ENCODE data around the gene MCTP1. TPM values are rescaled to one million over a fixed set of nuclear protein-coding genes. Genes with fewer than 3 reads are reported as not detected.

The MCTP1 gene
- total and polyA plus RNA-seq, 2 of the 13 experiments (the other 11 are each of a cell fraction or from before 2014, with no cell fraction given) = 0.15 to 0.48 TPM

GRCh38 chr5:95111141-95111540, 173.8 kb downstream of the MCTP1 start (continued):
- TF ChIP-seq, protein P1, sequence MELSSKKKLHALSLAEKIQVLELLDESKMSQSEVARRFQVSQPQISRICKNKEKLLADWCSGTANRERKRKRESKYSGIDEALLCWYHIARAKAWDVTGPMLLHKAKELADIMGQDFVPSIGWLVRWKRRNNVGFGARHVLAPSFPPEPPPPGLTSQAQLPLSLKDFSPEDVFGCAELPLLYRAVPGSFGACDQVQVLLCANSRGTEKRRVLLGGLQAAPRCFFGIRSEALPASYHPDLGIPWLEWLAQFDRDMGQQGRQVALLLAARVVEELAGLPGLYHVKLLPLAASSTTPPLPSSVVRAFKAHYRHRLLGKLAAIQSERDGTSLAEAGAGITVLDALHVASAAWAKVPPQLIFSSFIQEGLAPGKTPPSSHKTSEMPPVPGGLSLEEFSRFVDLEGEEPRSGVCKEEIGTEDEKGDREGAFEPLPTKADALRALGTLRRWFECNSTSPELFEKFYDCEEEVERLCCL (CRISPR knock-in tag; IDR thresholded peaks at IDR 0.05; ENCODE audit: borderline replicate concordance) = no peak
- TF ChIP-seq SNRNP70 (IDR thresholded peaks at IDR 0.05; ENCODE audit: low read depth, low read length) (no peak), RFXANK (CRISPR knock-in tag; IDR thresholded peaks at IDR 0.05) (no peak), IKZF1 (IDR thresholded peaks at IDR 0.05) (no peak), KLF13 (CRISPR knock-in tag; IDR thresholded peaks at IDR 0.05) (no peak)
- TF ChIP-seq, protein P2, sequence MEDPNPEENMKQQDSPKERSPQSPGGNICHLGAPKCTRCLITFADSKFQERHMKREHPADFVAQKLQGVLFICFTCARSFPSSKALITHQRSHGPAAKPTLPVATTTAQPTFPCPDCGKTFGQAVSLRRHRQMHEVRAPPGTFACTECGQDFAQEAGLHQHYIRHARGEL (CRISPR knock-in tag; IDR thresholded peaks at IDR 0.05) = no peak

GRCh38 chr5:95110118-95110517, 174.8 kb downstream of the MCTP1 start:
- FAIRE-seq = no peak
- in situ Hi-C loops (cut with HindIII; ENCODE audit: extremely low pct_ligation_motif_present, low pct_unique_long_range_greater_than_20kb) (no loop called here), intact Hi-C loops (cut with micrococcal nuclease; ENCODE audit: unreplicated experiment) (no loop called here)
- ATAC-seq = no peak
- 0% methylated on average over 1 of the region's 1 CpG for whole genome bisulfite sequencing (ENCODE audit: low lambda C conversion rate)
- CTCF ChIA-PET (ENCODE audit: low intra/inter-chr PET ratio, low total read pairs) = no interaction called here
- no peak overlapping the region for H3K4me2 ChIP-seq (ENCODE audit: low read depth, low read length)
- no TSS peak for BruUV-seq (replicated peaks)
- H3K27me3 ChIP-seq (ENCODE audit: control insufficient read depth in 1 of 2, insufficient read depth in 2 of 2, low read length in 2 of 2) = no peaks in the 10 kb centered on the region
- H4K20me1 ChIP-seq (ENCODE audit: insufficient read depth, low read length) = no peaks in the 10 kb centered on the region
- DNase-seq (ENCODE audit: low spot score) = no peak
- H3K4me1 ChIP-seq (ENCODE audit: insufficient read depth, low read length) = no peaks in the 10 kb centered on the region
- H3K79me2 ChIP-seq (ENCODE audit: insufficient read depth, low read length) = no peaks in the 10 kb centered on the region
- H3K9me3 ChIP-seq (ENCODE audit: low read length) = no peaks in the 10 kb centered on the region
- no peaks in the 10 kb centered on the region for H3K36me3 ChIP-seq (replicated peaks in 1 of 2; ENCODE audit: control insufficient read depth in 1 of 2, insufficient read depth in 2 of 2, low read length in 2 of 2)
- POLR2A ChIA-PET = no interaction called here
- no peak overlapping the region for H2AFZ ChIP-seq (ENCODE audit: low read length)
- no peak overlapping the region for H3K27ac ChIP-seq (ENCODE audit: extremely low read length, insufficient read depth, low read length)
- no peak overlapping the region for H3K4me3 ChIP-seq (replicated peaks in 1 of 3; ENCODE audit: insufficient read depth in 1 of 3, low read depth in 2 of 3, low read length in 3 of 3)
- no peak overlapping the region for H3K9ac ChIP-seq (ENCODE audit: insufficient read depth, low read depth, low read length)
- TF ChIP-seq ZNF782 (CRISPR knock-in tag; IDR thresholded peaks at IDR 0.05; ENCODE audit: borderline replicate concordance) (no peak), ASH2L (IDR thresholded peaks at IDR 0.05; ENCODE audit: insufficient read length, low read depth, low read length) (no peak), ZBTB7A (CRISPR knock-in tag; IDR thresholded peaks at IDR 0.05) (no peak), ZBTB14 (CRISPR knock-in tag; IDR thresholded peaks at IDR 0.05) (no peak), ZNF207 (IDR thresholded peaks at IDR 0.05; ENCODE audit: borderline replicate concordance) (no peak), SCMH1 (CRISPR knock-in tag; IDR thresholded peaks at IDR 0.05; ENCODE audit: borderline replicate concordance) (no peak), ZBTB8A (CRISPR knock-in tag; IDR thresholded peaks at IDR 0.05; ENCODE audit: borderline replicate concordance, low read depth) (no peak), ZBTB7B (CRISPR knock-in tag; IDR thresholded peaks at IDR 0.05) (no peak), TBP (CRISPR knock-in tag; IDR thresholded peaks at IDR 0.05) (no peak), CENPBD1 (CRISPR knock-in tag; IDR thresholded peaks at IDR 0.05; ENCODE audit: borderline replicate concordance, low read depth) (no peak), SKI (IDR thresholded peaks at IDR 0.05; ENCODE audit: partially characterized antibody) (no peak)
- TF ChIP-seq, protein P3, sequence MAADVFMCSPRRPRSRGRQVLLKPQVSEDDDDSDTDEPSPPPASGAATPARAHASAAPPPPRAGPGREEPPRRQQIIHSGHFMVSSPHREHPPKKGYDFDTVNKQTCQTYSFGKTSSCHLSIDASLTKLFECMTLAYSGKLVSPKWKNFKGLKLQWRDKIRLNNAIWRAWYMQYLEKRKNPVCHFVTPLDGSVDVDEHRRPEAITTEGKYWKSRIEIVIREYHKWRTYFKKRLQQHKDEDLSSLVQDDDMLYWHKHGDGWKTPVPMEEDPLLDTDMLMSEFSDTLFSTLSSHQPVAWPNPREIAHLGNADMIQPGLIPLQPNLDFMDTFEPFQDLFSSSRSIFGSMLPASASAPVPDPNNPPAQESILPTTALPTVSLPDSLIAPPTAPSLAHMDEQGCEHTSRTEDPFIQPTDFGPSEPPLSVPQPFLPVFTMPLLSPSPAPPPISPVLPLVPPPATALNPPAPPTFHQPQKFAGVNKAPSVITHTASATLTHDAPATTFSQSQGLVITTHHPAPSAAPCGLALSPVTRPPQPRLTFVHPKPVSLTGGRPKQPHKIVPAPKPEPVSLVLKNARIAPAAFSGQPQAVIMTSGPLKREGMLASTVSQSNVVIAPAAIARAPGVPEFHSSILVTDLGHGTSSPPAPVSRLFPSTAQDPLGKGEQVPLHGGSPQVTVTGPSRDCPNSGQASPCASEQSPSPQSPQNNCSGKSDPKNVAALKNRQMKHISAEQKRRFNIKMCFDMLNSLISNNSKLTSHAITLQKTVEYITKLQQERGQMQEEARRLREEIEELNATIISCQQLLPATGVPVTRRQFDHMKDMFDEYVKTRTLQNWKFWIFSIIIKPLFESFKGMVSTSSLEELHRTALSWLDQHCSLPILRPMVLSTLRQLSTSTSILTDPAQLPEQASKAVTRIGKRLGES (CRISPR knock-in tag; IDR thresholded peaks at IDR 0.05; ENCODE audit: borderline replicate concordance) = no peak
- TF ChIP-seq, protein P4, sequence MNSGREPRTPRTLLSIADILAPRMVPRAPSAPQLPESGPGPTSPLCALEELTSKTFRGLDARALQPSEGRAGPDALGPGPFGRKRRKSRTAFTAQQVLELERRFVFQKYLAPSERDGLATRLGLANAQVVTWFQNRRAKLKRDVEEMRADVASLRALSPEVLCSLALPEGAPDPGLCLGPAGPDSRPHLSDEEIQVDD (CRISPR knock-in tag; IDR thresholded peaks at IDR 0.05; ENCODE audit: borderline replicate concordance) = no peak
